HepG2 (cell line): Measurements from ENCODE around the gene CDC40. TPM values are rescaled to one million over a fixed set of nuclear protein-coding genes. Genes with fewer than 3 reads are reported as not detected.
A peak's percentile ranks its signal among the peaks of the same experiment; 100 is the strongest.

Experiments used
- ATAC-seq: fragments of 200-7000 bp; cut with Tn5 transposase; 3 replicates; pipeline ENCODE4 v1.9.1; 2020; ENCODE audit warnings: mild to moderate bottlenecking, moderate library complexity
- BruUV-seq: library from RNA; stranded (reverse); fragments of 400-500 nt; replicated peaks from 2 replicates; lab custom pipeline; 2021; lab: Mats Ljungman, UMichigan
- CTCF ChIA-PET: fragments of 300-600 bp; formaldehyde crosslinking; extraction: SDS; loops from one replicate; lab custom pipeline; 2021; ENCODE audit warnings: low total read pairs, inconsistent platforms, low intra/inter-chr PET ratio; lab: Yijun Ruan, JAX
- POLR2A ChIA-PET: fragments of 350-600 bp; sonication (Branson Sonifier 250); formaldehyde crosslinking; loops from one replicate; lab custom pipeline; 2020; ENCODE audit warnings: antibody characterized with exemption, inconsistent platforms; lab: Yijun Ruan, JAX
- DNase-seq: peaks from one replicate; pipeline ENCODE4 v3.0.0-alpha.2; 2015; ENCODE audit warnings: low spot score
- FAIRE-seq: peaks from 3 replicates; lab custom pipeline; 2011; peaks lifted over from hg19 to GRCh38; lab: Jason Lieb, UNC
- H2AFZ ChIP-seq: one replicate; pipeline ENCODE4 v1.6.1; 2011; ENCODE audit warnings: low read length, inconsistent platforms
- H3K27ac ChIP-seq: fragments of 300-600 bp; 3 replicates; pipeline ENCODE4 v1.8.0; 2011; ENCODE audit warnings: mixed run types, mild to moderate bottlenecking, mixed read lengths, low read length, inconsistent platforms; ENCODE audit not compliant: insufficient read depth; ENCODE audit errors: extremely low read length
- H3K27me3 ChIP-seq, 2 experiments: fragments of 200-600 bp in 1 of 2; 2 replicates in 1 of 2; 3 replicates in 1 of 2; pipeline versions ENCODE4 v1.6.0 to v1.8.0; 2011; ENCODE audit warnings: low read length in 2 of 2, mild to moderate bottlenecking in 2 of 2, moderate library complexity in 2 of 2, inconsistent platforms in 1 of 2; ENCODE audit not compliant: insufficient read depth in 2 of 2, control insufficient read depth in 1 of 2
- H3K36me3 ChIP-seq, 2 experiments: fragments of 200-600 bp in 1 of 2; replicated peaks in 1 of 2; 2 replicates in 1 of 2; 3 replicates in 1 of 2; pipeline versions ENCODE4 v1.5.1 to v1.8.0; 2011; ENCODE audit warnings: low read length in 2 of 2, inconsistent platforms in 1 of 2; ENCODE audit not compliant: insufficient read depth in 2 of 2, control insufficient read depth in 1 of 2
- H3K4me1 ChIP-seq: 2 replicates; pipeline ENCODE4 v1.5.1; 2012; ENCODE audit warnings: low read length, inconsistent platforms; ENCODE audit not compliant: insufficient read depth
- H3K4me2 ChIP-seq: 2 replicates; pipeline ENCODE4 v1.6.0; 2011; ENCODE audit warnings: low read depth, low read length, inconsistent platforms
- H3K4me3 ChIP-seq, 3 experiments: fragments of 200-600 bp in 1 of 3; sonication (generic), shearing (Covaris generic) in 1 of 3; replicated peaks in 1 of 3; 2 replicates each; pipeline ENCODE4 v1.5.1; 2011 to 2016; ENCODE audit warnings: low read length in 3 of 3, inconsistent platforms in 2 of 3, low read depth in 2 of 3, mild to moderate bottlenecking in 2 of 3, control low read depth in 1 of 3, mixed read lengths in 1 of 3; ENCODE audit not compliant: insufficient read depth in 1 of 3
- H3K79me2 ChIP-seq: one replicate; pipeline ENCODE4 v1.6.1; 2011; ENCODE audit warnings: low read length, inconsistent platforms; ENCODE audit not compliant: insufficient read depth
- H3K9ac ChIP-seq: 2 replicates; pipeline ENCODE4 v1.6.0; 2011; ENCODE audit warnings: mild to moderate bottlenecking, low read depth, low read length, inconsistent platforms; ENCODE audit not compliant: insufficient read depth
- H3K9me3 ChIP-seq: 2 replicates; pipeline ENCODE4 v1.5.1; 2012; ENCODE audit warnings: mild to moderate bottlenecking, low read length
- H4K20me1 ChIP-seq: 2 replicates; pipeline ENCODE4 v1.6.0; 2011; ENCODE audit warnings: inconsistent platforms, mild to moderate bottlenecking, low read length, moderate library complexity; ENCODE audit not compliant: insufficient read depth
- GATA4 ChIP-seq: sonication (generic); IDR thresholded peaks from 2 replicates; pipeline ENCODE4 v1.6.1; 2016; ENCODE audit warnings: antibody characterized with exemption, low read depth, borderline replicate concordance
- GTF2F1 ChIP-seq: fragments of 150-350 bp; IDR thresholded peaks from 2 replicates; pipeline ENCODE4 v1.6.1; 2014; ENCODE audit warnings: low read length
- KLF11 ChIP-seq: IDR thresholded peaks from 2 replicates; pipeline ENCODE4 v1.6.1; 2016; ENCODE audit warnings: missing compliant biosample characterization
- MIER2 ChIP-seq: IDR thresholded peaks from 2 replicates; pipeline ENCODE4 v1.6.1; 2016; ENCODE audit warnings: missing biosample characterization, missing genetic modification reagents
- POGZ ChIP-seq: sonication (generic); formaldehyde crosslinking; IDR thresholded peaks from 2 replicates; pipeline ENCODE4 v1.4.0; 2020; ENCODE audit warnings: mild to moderate bottlenecking, missing genetic modification reagents
- RBFOX2 ChIP-seq: fragments of 200-400 bp; formaldehyde crosslinking; IDR thresholded peaks from 2 replicates; pipeline ENCODE4 v1.6.1; 2017; ENCODE audit warnings: low read depth, mild to moderate bottlenecking, low read length
- SOX5 ChIP-seq: IDR thresholded peaks from 2 replicates; pipeline ENCODE4 v1.6.1; 2016; ENCODE audit warnings: borderline replicate concordance
- SP4 ChIP-seq: sonication (generic); formaldehyde crosslinking; IDR thresholded peaks from 2 replicates; pipeline ENCODE4 v1.8.1; 2023; ENCODE audit warnings: mild to moderate bottlenecking, missing genetic modification reagents
- ZNF329 ChIP-seq: sonication (generic); formaldehyde crosslinking; IDR thresholded peaks from 2 replicates; pipeline ENCODE4 v1.9.0; 2021; ENCODE audit warnings: low read depth, mild to moderate bottlenecking, missing genetic modification reagents
- ZNF777 ChIP-seq: sonication (generic); formaldehyde crosslinking; IDR thresholded peaks from 2 replicates; pipeline ENCODE4 v1.4.0; 2020; ENCODE audit warnings: missing genetic modification reagents
- ZNF790 ChIP-seq: sonication (generic); formaldehyde crosslinking; IDR thresholded peaks from 2 replicates; pipeline ENCODE4 v1.8.0; 2022; ENCODE audit warnings: missing genetic modification reagents, mild to moderate bottlenecking, borderline replicate concordance
- ZNF792 ChIP-seq: IDR thresholded peaks from 2 replicates; pipeline ENCODE4 v1.6.1; 2016
- WGBS: methylation state at CpG from one replicate; pipeline ENCODE4 v1.1.6; 2017; ENCODE audit warnings: low lambda C conversion rate; 5-methylcytosine and 5-hydroxymethylcytosine counted together
- in situ Hi-C: cut with HindIII; loops from 2 replicates; pipeline ENCODE4 v1.10.0; 2017; ENCODE audit warnings: low pct_unique_long_range_greater_than_20kb; ENCODE audit not compliant: extremely low pct_ligation_motif_present
- intact Hi-C: fragments of 100-400 bp; cut with micrococcal nuclease; formaldehyde crosslinking; loops from one replicate; pipeline ENCODE4 v1.10.0; 2022; ENCODE audit not compliant: unreplicated experiment
- polyA plus RNA-seq, 8 experiments: library from polyadenylated mRNA; depleted of rRNA in 3 of 8; stranded (reverse) in 7 of 8; unstranded in 1 of 8; fragments of >200 nt; fragmentation: Illumina TruSeq in 4 of 8; extraction: Trizol in 4 of 8; gene quantifications; 2 replicates each; pipeline versions ENCODE4 v1.2.1 to v1.2.3, GENCODE V29; 2011 to 2016; ENCODE audit warnings: low read depth in 4 of 8, missing spikeins in 1 of 8, mixed read lengths in 1 of 8; ENCODE audit not compliant: insufficient read depth in 1 of 8
- total RNA-seq, 5 experiments: library from RNA; depleted of rRNA; stranded (reverse); fragments of >200 nt; fragmentation: Illumina TruSeq; extraction: Trizol; gene quantifications; 2 replicates each; pipeline ENCODE4 v1.2.3, GENCODE V29; 2016; ENCODE audit warnings: low read depth in 1 of 5
- TF ChIP-seq, protein P1 (sequence below), 2 experiments: IDR thresholded peaks; 2 replicates each; pipeline ENCODE4 v1.6.1; 2011 to 2012; ENCODE audit warnings: low read length in 2 of 2, borderline replicate concordance in 1 of 2, low read depth in 1 of 2, mild to moderate bottlenecking in 1 of 2, moderate library complexity in 1 of 2
- TF ChIP-seq, protein P2 (sequence below): IDR thresholded peaks from 2 replicates; pipeline ENCODE4 v1.6.1; 2016; ENCODE audit warnings: missing compliant biosample characterization, missing genetic modification reagents, borderline replicate concordance
- TF ChIP-seq, protein P3 (sequence below): IDR thresholded peaks from 2 replicates; pipeline ENCODE4 v1.4.0; 2020; ENCODE audit warnings: mild to moderate bottlenecking, missing genetic modification reagents

Gene CDC40
- total and polyA plus RNA-seq, 2 of the 13 experiments (the other 11 are each of a cell fraction or from before 2014, with no cell fraction given): 11.4 to 21.5 TPM

DNA sequence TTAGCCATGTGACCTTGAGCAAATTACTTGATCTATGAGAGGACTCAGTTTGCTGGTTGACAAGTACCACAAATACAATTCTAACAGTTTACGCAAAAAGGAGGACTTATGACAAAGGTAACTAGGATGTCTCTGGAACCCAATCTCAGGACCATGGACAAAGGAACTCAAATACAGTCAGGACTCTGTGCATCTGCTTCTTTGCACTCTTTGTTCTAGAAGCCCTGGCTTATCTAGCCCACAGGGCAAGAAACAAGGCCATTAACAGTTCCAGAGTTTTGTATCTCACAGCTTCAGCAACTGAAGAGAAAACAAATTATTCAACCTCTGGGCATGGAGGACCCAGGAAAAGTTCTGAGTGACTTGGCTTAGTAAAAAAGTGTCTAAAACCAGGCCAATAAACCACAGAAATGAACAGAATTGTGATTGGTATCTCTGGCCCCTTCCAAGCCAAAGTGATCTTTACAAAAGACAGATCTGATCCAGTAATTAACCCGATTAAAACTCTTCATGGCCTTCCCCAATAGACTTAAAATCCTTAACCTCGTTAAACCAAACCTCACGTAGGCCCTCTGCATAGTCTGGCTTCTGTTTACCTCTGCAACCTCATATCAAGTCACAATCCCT is 6.6 kb upstream of the CDC40 start:
- H3K4me2 ChIP-seq: no peak overlapping the region
- BruUV-seq: no TSS peak
- no peak overlapping the region for H3K27ac ChIP-seq
- POLR2A ChIA-PET: no interaction called here
- in situ Hi-C loops: loop anchor here (10.0 kb wide), 1 partner anchor 221 kb away; no protein-coding TSS in a partner anchor
- H3K4me3 ChIP-seq: no peak overlapping the region
- intact Hi-C loops: no loop called here
- no peak overlapping the region for H3K9ac ChIP-seq
- H3K9me3 ChIP-seq: no peaks in the 10 kb centered on the region
- no peak for FAIRE-seq
- CTCF ChIA-PET: no interaction called here
- peaks cover 16% of the 10 kb centered on the region for H4K20me1 ChIP-seq
- peak; percentile 89 for ATAC-seq
- H2AFZ ChIP-seq: no peak overlapping the region
- peaks cover 29% of the 10 kb centered on the region for H3K4me1 ChIP-seq
- H3K36me3 ChIP-seq: no peaks in the 10 kb centered on the region
- H3K27me3 ChIP-seq: no peaks in the 10 kb centered on the region
- DNase-seq: peak; percentile 33
- 62% methylated on average over 4 of the region's 4 CpGs for WGBS
- H3K79me2 ChIP-seq: peaks cover 81% of the 10 kb centered on the region
- TF ChIP-seq GTF2F1: no peak
- no peak for TF ChIP-seq POGZ (CRISPR knock-in tag)
- TF ChIP-seq ZNF792 (CRISPR knock-in tag): 0 out of 2 replicates have a peak, but pooled peaks have one; percentile 25
- TF ChIP-seq, protein P1, sequence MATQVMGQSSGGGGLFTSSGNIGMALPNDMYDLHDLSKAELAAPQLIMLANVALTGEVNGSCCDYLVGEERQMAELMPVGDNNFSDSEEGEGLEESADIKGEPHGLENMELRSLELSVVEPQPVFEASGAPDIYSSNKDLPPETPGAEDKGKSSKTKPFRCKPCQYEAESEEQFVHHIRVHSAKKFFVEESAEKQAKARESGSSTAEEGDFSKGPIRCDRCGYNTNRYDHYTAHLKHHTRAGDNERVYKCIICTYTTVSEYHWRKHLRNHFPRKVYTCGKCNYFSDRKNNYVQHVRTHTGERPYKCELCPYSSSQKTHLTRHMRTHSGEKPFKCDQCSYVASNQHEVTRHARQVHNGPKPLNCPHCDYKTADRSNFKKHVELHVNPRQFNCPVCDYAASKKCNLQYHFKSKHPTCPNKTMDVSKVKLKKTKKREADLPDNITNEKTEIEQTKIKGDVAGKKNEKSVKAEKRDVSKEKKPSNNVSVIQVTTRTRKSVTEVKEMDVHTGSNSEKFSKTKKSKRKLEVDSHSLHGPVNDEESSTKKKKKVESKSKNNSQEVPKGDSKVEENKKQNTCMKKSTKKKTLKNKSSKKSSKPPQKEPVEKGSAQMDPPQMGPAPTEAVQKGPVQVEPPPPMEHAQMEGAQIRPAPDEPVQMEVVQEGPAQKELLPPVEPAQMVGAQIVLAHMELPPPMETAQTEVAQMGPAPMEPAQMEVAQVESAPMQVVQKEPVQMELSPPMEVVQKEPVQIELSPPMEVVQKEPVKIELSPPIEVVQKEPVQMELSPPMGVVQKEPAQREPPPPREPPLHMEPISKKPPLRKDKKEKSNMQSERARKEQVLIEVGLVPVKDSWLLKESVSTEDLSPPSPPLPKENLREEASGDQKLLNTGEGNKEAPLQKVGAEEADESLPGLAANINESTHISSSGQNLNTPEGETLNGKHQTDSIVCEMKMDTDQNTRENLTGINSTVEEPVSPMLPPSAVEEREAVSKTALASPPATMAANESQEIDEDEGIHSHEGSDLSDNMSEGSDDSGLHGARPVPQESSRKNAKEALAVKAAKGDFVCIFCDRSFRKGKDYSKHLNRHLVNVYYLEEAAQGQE (IDR thresholded peaks at IDR 0.05; ENCODE audit: borderline replicate concordance in 1 of 2, low read depth in 1 of 2, low read length in 2 of 2): peak; percentile 46 to 95
- TF ChIP-seq, protein P2, sequence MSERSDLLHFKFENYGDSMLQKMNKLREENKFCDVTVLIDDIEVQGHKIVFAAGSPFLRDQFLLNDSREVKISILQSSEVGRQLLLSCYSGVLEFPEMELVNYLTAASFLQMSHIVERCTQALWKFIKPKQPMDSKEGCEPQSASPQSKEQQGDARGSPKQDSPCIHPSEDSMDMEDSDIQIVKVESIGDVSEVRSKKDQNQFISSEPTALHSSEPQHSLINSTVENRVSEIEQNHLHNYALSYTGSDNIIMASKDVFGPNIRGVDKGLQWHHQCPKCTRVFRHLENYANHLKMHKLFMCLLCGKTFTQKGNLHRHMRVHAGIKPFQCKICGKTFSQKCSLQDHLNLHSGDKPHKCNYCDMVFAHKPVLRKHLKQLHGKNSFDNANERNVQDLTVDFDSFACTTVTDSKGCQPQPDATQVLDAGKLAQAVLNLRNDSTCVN (CRISPR knock-in tag): 0 out of 2 replicates have a peak, but pooled peaks have one; percentile 38
- no peak for TF ChIP-seq KLF11
- 0 out of 2 replicates have a peak, but pooled peaks have one; percentile 18 for TF ChIP-seq GATA4
- TF ChIP-seq SP4: no peak
- no peak for TF ChIP-seq ZNF790 (CRISPR knock-in tag)
- TF ChIP-seq SOX5 (CRISPR knock-in tag): peak; percentile 36; the same call in 1 of the 2 replicates
- TF ChIP-seq MIER2 (CRISPR knock-in tag): peak; percentile 98
- TF ChIP-seq ZNF329: no peak
- TF ChIP-seq RBFOX2: 0 out of 2 replicates have a peak, but pooled peaks have one; percentile 9
- TF ChIP-seq, protein P3, sequence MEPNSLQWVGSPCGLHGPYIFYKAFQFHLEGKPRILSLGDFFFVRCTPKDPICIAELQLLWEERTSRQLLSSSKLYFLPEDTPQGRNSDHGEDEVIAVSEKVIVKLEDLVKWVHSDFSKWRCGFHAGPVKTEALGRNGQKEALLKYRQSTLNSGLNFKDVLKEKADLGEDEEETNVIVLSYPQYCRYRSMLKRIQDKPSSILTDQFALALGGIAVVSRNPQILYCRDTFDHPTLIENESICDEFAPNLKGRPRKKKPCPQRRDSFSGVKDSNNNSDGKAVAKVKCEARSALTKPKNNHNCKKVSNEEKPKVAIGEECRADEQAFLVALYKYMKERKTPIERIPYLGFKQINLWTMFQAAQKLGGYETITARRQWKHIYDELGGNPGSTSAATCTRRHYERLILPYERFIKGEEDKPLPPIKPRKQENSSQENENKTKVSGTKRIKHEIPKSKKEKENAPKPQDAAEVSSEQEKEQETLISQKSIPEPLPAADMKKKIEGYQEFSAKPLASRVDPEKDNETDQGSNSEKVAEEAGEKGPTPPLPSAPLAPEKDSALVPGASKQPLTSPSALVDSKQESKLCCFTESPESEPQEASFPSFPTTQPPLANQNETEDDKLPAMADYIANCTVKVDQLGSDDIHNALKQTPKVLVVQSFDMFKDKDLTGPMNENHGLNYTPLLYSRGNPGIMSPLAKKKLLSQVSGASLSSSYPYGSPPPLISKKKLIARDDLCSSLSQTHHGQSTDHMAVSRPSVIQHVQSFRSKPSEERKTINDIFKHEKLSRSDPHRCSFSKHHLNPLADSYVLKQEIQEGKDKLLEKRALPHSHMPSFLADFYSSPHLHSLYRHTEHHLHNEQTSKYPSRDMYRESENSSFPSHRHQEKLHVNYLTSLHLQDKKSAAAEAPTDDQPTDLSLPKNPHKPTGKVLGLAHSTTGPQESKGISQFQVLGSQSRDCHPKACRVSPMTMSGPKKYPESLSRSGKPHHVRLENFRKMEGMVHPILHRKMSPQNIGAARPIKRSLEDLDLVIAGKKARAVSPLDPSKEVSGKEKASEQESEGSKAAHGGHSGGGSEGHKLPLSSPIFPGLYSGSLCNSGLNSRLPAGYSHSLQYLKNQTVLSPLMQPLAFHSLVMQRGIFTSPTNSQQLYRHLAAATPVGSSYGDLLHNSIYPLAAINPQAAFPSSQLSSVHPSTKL (CRISPR knock-in tag): 0 out of 2 replicates have a peak, but pooled peaks have one; percentile 14
- 0 out of 2 replicates have a peak, but pooled peaks have one; percentile 15 for TF ChIP-seq ZNF777
